H9 (cell line): ENCODE data around the gene PCNX2. TPM values are rescaled to one million over a fixed set of nuclear protein-coding genes. Genes with fewer than 3 reads are reported as not detected.

ENCODE experiments used
- DNase-seq: peaks from one replicate; pipeline ENCODE4 v3.0.0-alpha.2; 2017
- H2AFZ ChIP-seq: one replicate; pipeline ENCODE4 v1.6.1; 2013; ENCODE audit warnings: mild to moderate bottlenecking, low read length, control low read depth, moderate library complexity
- H2AK5ac ChIP-seq: 2 replicates; pipeline ENCODE4 v1.6.1; 2013; ENCODE audit warnings: low read length, control low read depth, mixed read lengths; ENCODE audit not compliant: insufficient read length
- H2BK120ac ChIP-seq: one replicate; pipeline ENCODE4 v1.6.1; 2013; ENCODE audit warnings: low read depth, mild to moderate bottlenecking, low read length, control low read depth, inconsistent platforms; ENCODE audit not compliant: poor library complexity, severe bottlenecking
- H2BK12ac ChIP-seq: 2 replicates; pipeline ENCODE4 v1.6.1; 2013; ENCODE audit warnings: low read length, control low read depth, mixed read lengths, low read depth; ENCODE audit not compliant: insufficient read length
- H2BK15ac ChIP-seq: 2 replicates; pipeline ENCODE4 v1.6.1; 2013; ENCODE audit warnings: low read depth, low read length, control low read depth
- H2BK20ac ChIP-seq: one replicate; pipeline ENCODE4 v1.6.1; 2013; ENCODE audit warnings: low read depth, mild to moderate bottlenecking, low read length, control low read depth, inconsistent platforms; ENCODE audit not compliant: poor library complexity, severe bottlenecking
- H2BK5ac ChIP-seq: 2 replicates; pipeline ENCODE4 v1.6.1; 2013; ENCODE audit warnings: low read length, control low read depth, mixed read lengths; ENCODE audit not compliant: insufficient read length
- H3K14ac ChIP-seq: 2 replicates; pipeline ENCODE4 v1.6.1; 2013; ENCODE audit warnings: low read length, control low read depth; ENCODE audit not compliant: insufficient read depth
- H3K18ac ChIP-seq: 2 replicates; pipeline ENCODE4 v1.6.1; 2013; ENCODE audit warnings: low read depth, mild to moderate bottlenecking, mixed read lengths, low read length, control low read depth; ENCODE audit not compliant: insufficient read length
- H3K23ac ChIP-seq: 2 replicates; pipeline ENCODE4 v1.6.1; 2013; ENCODE audit warnings: low read length, control low read depth, mixed read lengths, low read depth; ENCODE audit not compliant: insufficient read length
- H3K23me2 ChIP-seq: 2 replicates; pipeline ENCODE4 v1.6.1; 2013; ENCODE audit warnings: low read depth, mild to moderate bottlenecking, mixed read lengths, low read length, control low read depth; ENCODE audit not compliant: insufficient read length, poor library complexity, severe bottlenecking
- H3K27ac ChIP-seq: 2 replicates; pipeline ENCODE4 v1.5.1; 2013; ENCODE audit warnings: low read length, control low read depth, mixed read lengths, low read depth; ENCODE audit not compliant: insufficient read length
- H3K27me3 ChIP-seq: 2 replicates; pipeline ENCODE4 v1.6.1; 2013; ENCODE audit warnings: low read length, control low read depth, inconsistent platforms; ENCODE audit not compliant: insufficient read depth
- H3K4ac ChIP-seq: 2 replicates; pipeline ENCODE4 v1.6.1; 2013; ENCODE audit warnings: low read depth, mild to moderate bottlenecking, control low read depth, inconsistent platforms, low read length, moderate library complexity
- H3K4me1 ChIP-seq: 2 replicates; pipeline ENCODE4 v1.6.1; 2013; ENCODE audit warnings: low read length, control low read depth, inconsistent platforms; ENCODE audit not compliant: insufficient read depth
- H3K4me2 ChIP-seq: 2 replicates; pipeline ENCODE4 v1.6.1; 2013; ENCODE audit warnings: low read length, control low read depth, mixed read lengths; ENCODE audit not compliant: insufficient read length, insufficient read depth
- H3K56ac ChIP-seq: 2 replicates; pipeline ENCODE4 v1.6.1; 2013; ENCODE audit warnings: low read depth, mild to moderate bottlenecking, mixed read lengths, low read length, control low read depth; ENCODE audit not compliant: insufficient read length
- H3K79me1 ChIP-seq: 2 replicates; pipeline ENCODE4 v1.6.1; 2013; ENCODE audit warnings: low read depth, mild to moderate bottlenecking, moderate library complexity, low read length, control low read depth, inconsistent platforms; ENCODE audit not compliant: insufficient read depth, poor library complexity, severe bottlenecking
- H3K79me2 ChIP-seq: 2 replicates; pipeline ENCODE4 v1.6.1; 2013; ENCODE audit warnings: low read length, control low read depth, inconsistent platforms; ENCODE audit not compliant: insufficient read depth
- H3K9ac ChIP-seq: 2 replicates; pipeline ENCODE4 v1.6.1; 2013; ENCODE audit warnings: low read length, control low read depth, mixed read lengths; ENCODE audit not compliant: insufficient read length; ENCODE audit errors: extremely low read depth
- H3K9me3 ChIP-seq: one replicate; pipeline ENCODE4 v1.6.1; 2013; ENCODE audit warnings: low read depth, low read length, inconsistent platforms; ENCODE audit not compliant: control insufficient read depth
- H3T11ph ChIP-seq: one replicate; pipeline ENCODE4 v1.6.1; 2013; ENCODE audit warnings: mild to moderate bottlenecking, low read length, control low read depth, inconsistent platforms
- H4K20me1 ChIP-seq: one replicate; pipeline ENCODE4 v1.6.1; 2013; ENCODE audit not compliant: control insufficient read depth, insufficient read length, insufficient read depth
- H4K5ac ChIP-seq: 2 replicates; pipeline ENCODE4 v1.6.1; 2013; ENCODE audit warnings: low read depth, mild to moderate bottlenecking, mixed read lengths, low read length, control low read depth; ENCODE audit not compliant: insufficient read length
- H4K8ac ChIP-seq: replicated peaks from 2 replicates; pipeline ENCODE4 v1.6.1; 2013; ENCODE audit warnings: low read length, control low read depth, mixed read lengths, low read depth; ENCODE audit not compliant: insufficient read length
- H4K91ac ChIP-seq: 2 replicates; pipeline ENCODE4 v1.6.1; 2013; ENCODE audit warnings: low read depth, mild to moderate bottlenecking, moderate library complexity, mixed read lengths, low read length, control low read depth; ENCODE audit not compliant: insufficient read length
- H3K27ac Mint-ChIP-seq, 3 experiments: 2 replicates in 2 of 3; 3 replicates in 1 of 3; pipeline ENCODE4 v1.8.0; 2020 to 2021; ENCODE audit warnings: mixed read lengths in 3 of 3, mild to moderate bottlenecking in 1 of 3, moderate library complexity in 1 of 3
- H3K27me3 Mint-ChIP-seq: 2 replicates; pipeline ENCODE4 v1.8.0; 2021; ENCODE audit warnings: low read depth, mild to moderate bottlenecking, moderate library complexity, mixed read lengths
- H3K36me3 Mint-ChIP-seq, 3 experiments: 2 replicates in 2 of 3; 3 replicates in 1 of 3; pipeline ENCODE4 v1.8.0; 2020 to 2021; ENCODE audit warnings: low read depth in 3 of 3, mixed read lengths in 3 of 3; ENCODE audit not compliant: insufficient read depth in 1 of 3
- H3K4me1 Mint-ChIP-seq, 2 experiments: 2 replicates each; pipeline ENCODE4 v1.8.0; 2020; ENCODE audit warnings: mixed read lengths in 2 of 2
- H3K4me3 Mint-ChIP-seq, 2 experiments: 2 replicates in 1 of 2; 3 replicates in 1 of 2; pipeline ENCODE4 v1.8.0; 2020 to 2021; ENCODE audit warnings: mild to moderate bottlenecking in 2 of 2, mixed read lengths in 2 of 2, moderate library complexity in 1 of 2
- H3K9me3 Mint-ChIP-seq, 2 experiments: 2 replicates in 1 of 2; 3 replicates in 1 of 2; pipeline ENCODE4 v1.8.0; 2020; ENCODE audit warnings: mild to moderate bottlenecking in 2 of 2, mixed read lengths in 2 of 2, moderate library complexity in 1 of 2
- CTCF ChIP-seq: fragments of 200-600 bp; sonication (generic); conservative IDR thresholded peaks from 3 replicates; pipeline ENCODE4 v1.8.0; 2021; ENCODE audit warnings: antibody characterized with exemption, mild to moderate bottlenecking
- WGBS: extraction: QIAGEN DNeasy Blood & Tissue Kit; methylation state at CpG from one replicate; pipeline ENCODE4 v1.1.7; 2013; ENCODE audit warnings: missing lambda C conversion rate, low lambda C conversion rate, mixed read lengths; ENCODE audit not compliant: insufficient read length; ENCODE audit errors: extremely low coverage; 5-methylcytosine and 5-hydroxymethylcytosine counted together
- total RNA-seq: library from RNA; stranded (reverse); gene quantifications from 2 replicates; pipeline ENCODE4 v1.2.1, GENCODE V29; 2021

The PCNX2 gene
- total RNA-seq, 1 experiment from 2014 or later: 45.1 TPM

GRCh38 chr1:233034836-233035235 is 260.7 kb downstream of the PCNX2 start:
- H4K8ac ChIP-seq: no peak overlapping the region
- Mint-ChIP-seq H3K4me3 (no peak overlapping the region), H3K9me3 (no peaks in the 10 kb centered on the region), H3K4me1 (no peaks in the 10 kb centered on the region), H3K27ac (no peak overlapping the region), H3K27me3 (no peaks in the 10 kb centered on the region), H3K36me3 (peaks cover 0 to 5% (median 3%) of the 10 kb centered on the region in 3 experiments; a peak in 4 of 7 replicates)
- no peak overlapping the region for H4K5ac ChIP-seq
- no peak overlapping the region for H3K23ac ChIP-seq
- H3K27ac ChIP-seq: no peak overlapping the region
- H3K27me3 ChIP-seq: no peaks in the 10 kb centered on the region
- no peak overlapping the region for H3K4me2 ChIP-seq
- H3K14ac ChIP-seq: no peak overlapping the region
- no peak overlapping the region for H3K18ac ChIP-seq
- H2AK5ac ChIP-seq: no peak overlapping the region
- H2BK15ac ChIP-seq: no peak overlapping the region
- no peak overlapping the region for H3K4ac ChIP-seq
- no peaks in the 10 kb centered on the region for H3K4me1 ChIP-seq
- H3K23me2 ChIP-seq: no peaks in the 10 kb centered on the region
- no peak overlapping the region for H4K91ac ChIP-seq
- H3K56ac ChIP-seq: no peak overlapping the region
- DNase-seq: no peak
- WGBS: no CpG with 5 or more reads among the region's 5 CpGs
- H2BK20ac ChIP-seq: no peak overlapping the region
- H3K9ac ChIP-seq: no peak overlapping the region
- no peaks in the 10 kb centered on the region for H3K79me1 ChIP-seq
- H3T11ph ChIP-seq: no peak overlapping the region
- no peak overlapping the region for H2BK120ac ChIP-seq
- H2AFZ ChIP-seq: no peak overlapping the region
- H4K20me1 ChIP-seq: no peaks in the 10 kb centered on the region
- H3K79me2 ChIP-seq: no peaks in the 10 kb centered on the region
- no peak overlapping the region for H2BK5ac ChIP-seq
- no peak overlapping the region for H2BK12ac ChIP-seq
- TF ChIP-seq CTCF: no peak
- no peaks in the 10 kb centered on the region for H3K9me3 ChIP-seq
